PC-9 (cell line): ENCODE results near the gene SLK. TPM values are rescaled to one million over a fixed set of nuclear protein-coding genes. Genes with fewer than 3 reads are reported as not detected.

Experiments
- BruUV-seq: library from RNA; stranded (reverse); fragments of 400-500 nt; replicated peaks from 2 replicates; lab custom pipeline; 2021; lab: Mats Ljungman, UMichigan
- CTCF ChIA-PET: fragments of 300-600 bp; sonication (Branson Sonifier 250); formaldehyde crosslinking; loops from one replicate; lab custom pipeline; 2022; ENCODE audit warnings: antibody characterized with exemption; lab: Charles Lee
- POLR2A ChIA-PET: fragments of 300-600 bp; sonication (Branson Sonifier 250); formaldehyde crosslinking; loops from one replicate; lab custom pipeline; 2022; ENCODE audit warnings: antibody characterized with exemption; ENCODE audit not compliant: unreplicated experiment; lab: Charles Lee
- DNase-seq, 2 experiments: peaks; one replicate each; pipeline versions ENCODE4 v3.0.0 to v3.0.0-alpha.2; 2015 to 2022; ENCODE audit warnings: mixed read lengths in 1 of 2
- H2AFZ ChIP-seq: fragments of 200-600 bp; sonication (generic); 2 replicates; pipeline ENCODE4 v1.8.1; 2017; ENCODE audit warnings: antibody characterized with exemption
- H3F3A ChIP-seq: fragments of 200-600 bp; sonication (generic); 2 replicates; pipeline ENCODE4 v1.8.1; 2017; ENCODE audit warnings: antibody characterized with exemption, mild to moderate bottlenecking, low read depth; ENCODE audit not compliant: insufficient read depth
- H3K27ac ChIP-seq: fragments of 200-600 bp; sonication (generic); 2 replicates; pipeline ENCODE4 v1.6.1; 2016; ENCODE audit warnings: mixed run types
- H3K27me3 ChIP-seq: fragments of 200-600 bp; sonication (generic); 2 replicates; pipeline ENCODE4 v1.6.1; 2016; ENCODE audit warnings: low read depth, mixed run types; ENCODE audit not compliant: insufficient read depth
- H3K36me3 ChIP-seq: fragments of 200-600 bp; sonication (generic); 2 replicates; pipeline ENCODE4 v1.6.1; 2016; ENCODE audit warnings: low read depth, mixed run types
- H3K4me1 ChIP-seq: fragments of 200-600 bp; sonication (generic); replicated peaks from 2 replicates; pipeline ENCODE4 v1.6.1; 2016; ENCODE audit warnings: mixed run types; ENCODE audit not compliant: insufficient read depth
- H3K4me2 ChIP-seq: fragments of 200-600 bp; sonication (generic); 2 replicates; pipeline ENCODE4 v1.6.1; 2017; ENCODE audit warnings: mixed run types
- H3K4me3 ChIP-seq: fragments of 200-600 bp; sonication (generic); 2 replicates; pipeline ENCODE4 v1.6.1; 2016; ENCODE audit warnings: mixed run types
- H3K79me2 ChIP-seq: fragments of 200-600 bp; sonication (generic); 2 replicates; pipeline ENCODE4 v1.6.1; 2017; ENCODE audit warnings: low read depth, mixed run types
- H3K9me2 ChIP-seq: fragments of 200-600 bp; sonication (generic); 2 replicates; pipeline ENCODE4 v1.8.1; 2017; ENCODE audit warnings: mild to moderate bottlenecking; ENCODE audit not compliant: insufficient read depth
- H3K9me3 ChIP-seq: fragments of 200-600 bp; sonication (generic); 2 replicates; pipeline ENCODE4 v1.8.1; 2016; ENCODE audit warnings: low read depth; ENCODE audit not compliant: insufficient read depth
- H4K20me1 ChIP-seq: fragments of 200-600 bp; sonication (generic); 2 replicates; pipeline ENCODE4 v1.8.1; 2017; ENCODE audit not compliant: insufficient read depth
- CTCF ChIP-seq: fragments of 200-600 bp; sonication (generic); conservative IDR thresholded peaks from 2 replicates; pipeline ENCODE4 v1.6.1; 2017; ENCODE audit warnings: mixed run types, antibody characterized with exemption, mild to moderate bottlenecking, moderate library complexity
- EZH2 ChIP-seq: fragments of 200-600 bp; sonication (generic); IDR thresholded peaks from 2 replicates; pipeline ENCODE4 v1.8.0; 2017; ENCODE audit warnings: antibody characterized with exemption, low read depth
- intact Hi-C: fragments of 100-400 bp; cut with micrococcal nuclease; formaldehyde crosslinking; loops from one replicate; pipeline ENCODE4 v1.10.0; 2022; ENCODE audit not compliant: unreplicated experiment
- total RNA-seq: library from RNA; stranded (reverse); gene quantifications from 2 replicates; pipeline ENCODE4 v1.2.3, GENCODE V29; 2021

SLK gene
- total RNA-seq, 1 experiment from 2014 or later: 30.4 TPM

GRCh38 chr10:103983367-103983911, 16.5 kb downstream of the SLK start:
- Histone ChIP-seq H4K20me1 (peaks cover 13% of the 10 kb centered on the region; the same call in 1 of the 2 replicates), H3K4me1 (no peaks in the 10 kb centered on the region), H3K4me2 (no peak overlapping the region), H3K27me3 (no peaks in the 10 kb centered on the region), H3K9me3 (no peaks in the 10 kb centered on the region; the same call in 1 of the 2 replicates), H3K79me2 (peaks cover 87% of the 10 kb centered on the region), H3K4me3 (no peak overlapping the region), H3F3A (no peaks in the 10 kb centered on the region), H2AFZ (no peak overlapping the region), H3K27ac (no peak overlapping the region), H3K36me3 (no peaks in the 10 kb centered on the region), H3K9me2 (no peaks in the 10 kb centered on the region)
- intact Hi-C loops: no loop called here
- no peak for TF ChIP-seq EZH2
- no peak for TF ChIP-seq CTCF
- BruUV-seq: no TSS peak
- no peak for DNase-seq
- CTCF ChIA-PET: interaction anchor here (0.6 kb wide), 1 partner anchor 420 kb away, joined by 6 read pairs; no protein-coding TSS in a partner anchor
- POLR2A ChIA-PET: no interaction called here

GRCh38 chr10:103985726-103986125, 18.8 kb downstream of the SLK start:
- POLR2A ChIA-PET: no interaction called here

GRCh38 chr10:103986360-103986759, 19.4 kb downstream of the SLK start:
- H4K20me1 ChIP-seq: peaks cover 11% of the 10 kb centered on the region
- no TSS peak for BruUV-seq
- DNase-seq: no peak
- no peaks in the 10 kb centered on the region for H3K9me2 ChIP-seq
- H3K4me3 ChIP-seq: no peak overlapping the region
- no peaks in the 10 kb centered on the region for H3K4me1 ChIP-seq
- no peaks in the 10 kb centered on the region for H3K27me3 ChIP-seq
- no peak overlapping the region for H3K4me2 ChIP-seq
- CTCF ChIA-PET: interaction anchor here (0.8 kb wide), 1 partner anchor 96 kb away, joined by 3 read pairs; no protein-coding TSS in a partner anchor
- no peaks in the 10 kb centered on the region; the same call in 1 of the 2 replicates for H3K9me3 ChIP-seq
- H2AFZ ChIP-seq: no peak overlapping the region
- no peaks in the 10 kb centered on the region for H3K36me3 ChIP-seq
- intact Hi-C loops: no loop called here
- no peak overlapping the region for H3K27ac ChIP-seq
- POLR2A ChIA-PET: no interaction called here
- no peak for TF ChIP-seq EZH2
- TF ChIP-seq CTCF: no peak
- peaks cover 64% of the 10 kb centered on the region for H3K79me2 ChIP-seq
- H3F3A ChIP-seq: no peaks in the 10 kb centered on the region

More at GRCh38 chr10:103985726-103986125, 18.8 kb downstream of the SLK start:
- H2AFZ ChIP-seq: no peak overlapping the region
- H3K79me2 ChIP-seq: peaks cover 70% of the 10 kb centered on the region
- no peaks in the 10 kb centered on the region for H3K27me3 ChIP-seq
- H3K9me2 ChIP-seq: no peaks in the 10 kb centered on the region
- no peaks in the 10 kb centered on the region for H3F3A ChIP-seq
- CTCF ChIA-PET: no interaction called here
- BruUV-seq: no TSS peak
- H3K4me2 ChIP-seq: no peak overlapping the region
- no peaks in the 10 kb centered on the region for H3K4me1 ChIP-seq
- no peaks in the 10 kb centered on the region; the same call in 1 of the 2 replicates for H3K9me3 ChIP-seq
- no peaks in the 10 kb centered on the region for H3K36me3 ChIP-seq
- no peak overlapping the region for H3K27ac ChIP-seq
- TF ChIP-seq CTCF (no peak), EZH2 (no peak)
- DNase-seq: no peak
- intact Hi-C loops: no loop called here
- H4K20me1 ChIP-seq: peaks cover 13% of the 10 kb centered on the region
- no peak overlapping the region for H3K4me3 ChIP-seq
